Stimulated activated CD8-positive, alpha-beta memory T cell treated with anti-CD3 and anti-CD28 coated beads, Interleukin-7, amount 100 ng/mL, for 1 hour (primary cell): ENCODE measurements around the gene RASL11A.
"Not testable (repeated sequence)": the region's sequence is repeated elsewhere in the genome, so short reads cannot be mapped to it uniquely, and the experiment has no call there.

Experiments used
- DNase-seq, 2 donors: peaks; one replicate each; pipeline ENCODE4 v3.0.0-alpha.2; 2020; ENCODE audit warnings: low read depth in 2 of 2

Gene RASL11A

GRCh38 chr13:27300406-27300805 is 29.8 kb downstream of the RASL11A start:
- DNase-seq = not testable (repeated sequence)

GRCh38 chr13:27300941-27301586 is 30.4 kb downstream of the RASL11A start:
- DNase-seq = no peak

GRCh38 chr13:27302643-27303262 is 32.1 kb downstream of the RASL11A start:
- DNase-seq = no peak

GRCh38 chr13:27304099-27304498 is 33.5 kb downstream of the RASL11A start:
- DNase-seq = no peak

GRCh38 chr13:27304611-27305010 is 34.0 kb downstream of the RASL11A start:
- no peak for DNase-seq

GRCh38 chr13:27306364-27306763 is 35.7 kb downstream of the RASL11A start:
- DNase-seq = no peak

GRCh38 chr13:27308941-27309340 is 38.3 kb downstream of the RASL11A start:
- no peak for DNase-seq

GRCh38 chr13:27309401-27309958 is 38.9 kb downstream of the RASL11A start:
- no peak for DNase-seq

GRCh38 chr13:27309967-27310598 is 39.5 kb downstream of the RASL11A start:
- no peak for DNase-seq

- DNase-seq = no peak
These were observed 40.3 kb downstream of the RASL11A start for GRCh38 chr13:27310946-27311345.

- no peak for DNase-seq
These were observed 41.0 kb downstream of the RASL11A start for GRCh38 chr13:27311518-27312210.

- no peak for DNase-seq
These were observed 43.1 kb downstream of the RASL11A start for GRCh38 chr13:27313770-27314169.

GRCh38 chr13:27319404-27319803 is 48.8 kb downstream of the RASL11A start:
- no peak for DNase-seq

GRCh38 chr13:27321468-27322431 is 51.1 kb downstream of the RASL11A start:
- no peak for DNase-seq

- not testable (repeated sequence) for DNase-seq
These were observed 51.8 kb downstream of the RASL11A start for GRCh38 chr13:27322443-27322842.
